HG03095 (cell line): ENCODE results near the gene CCDC82.

Experiments used
- ATAC-seq: cut with Tn5 transposase; IDR thresholded peaks from one replicate; pipeline ENCODE4 v1.9.1; 2021; ENCODE audit warnings: moderate library complexity; ENCODE audit not compliant: unreplicated experiment

CCDC82 gene

GRCh38 chr11:96329855-96330510 is 59.7 kb downstream of the CCDC82 start:
- ATAC-seq = no peak

- ATAC-seq = no peak
Observed at GRCh38 chr11:96329419-96329818, 60.3 kb downstream of the CCDC82 start.

DNA sequence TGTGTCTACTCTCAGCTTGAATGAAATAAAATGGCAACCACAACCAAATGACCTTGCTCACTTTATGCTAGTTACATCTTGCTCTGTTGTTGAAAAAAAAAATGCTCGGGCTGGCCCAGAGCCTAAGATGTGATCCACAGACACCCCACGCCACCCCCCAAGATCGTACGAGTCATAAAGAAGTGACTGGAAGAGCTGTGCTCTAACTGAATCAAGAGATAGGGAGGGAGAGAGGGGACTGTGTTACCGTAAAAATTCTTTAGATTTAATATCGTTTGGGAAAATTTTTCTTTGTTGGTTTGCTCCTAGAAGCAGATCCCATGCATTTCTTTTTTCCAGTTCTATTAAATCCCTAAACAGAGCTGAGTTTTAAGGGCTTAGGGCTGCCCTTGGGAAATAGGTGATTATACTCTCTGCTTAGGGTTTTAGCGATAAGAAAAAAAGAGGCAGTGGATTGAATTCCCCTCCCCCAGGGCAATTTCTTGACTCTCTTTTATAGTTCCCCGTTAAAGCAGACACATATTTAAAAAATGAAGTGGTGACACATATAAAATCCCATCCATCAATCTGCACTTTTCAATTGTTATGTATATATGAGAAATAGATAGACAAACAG is 61.2 kb downstream of the CCDC82 start:
- no peak for ATAC-seq

GRCh38 chr11:96326959-96327358 is 62.8 kb downstream of the CCDC82 start:
- no peak for ATAC-seq

DNA sequence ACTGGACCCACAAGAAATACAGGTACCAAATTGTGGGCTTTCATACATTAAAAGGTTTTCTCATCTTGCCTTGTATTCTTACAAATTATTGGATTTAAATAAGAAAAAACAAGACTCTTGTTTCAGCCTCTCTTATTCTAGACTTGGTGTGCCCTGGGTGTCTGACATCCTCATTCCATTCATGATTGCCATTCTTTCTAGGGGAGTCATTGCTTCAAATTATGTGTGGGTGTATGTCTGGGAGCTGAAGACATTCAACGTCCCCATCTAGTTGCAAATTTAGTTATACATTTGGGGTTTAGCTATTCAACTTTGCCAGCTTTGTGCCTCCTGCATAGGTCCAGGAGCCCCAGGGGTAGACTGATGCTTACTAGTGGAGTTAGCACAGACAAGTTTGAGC is 64.8 kb downstream of the CCDC82 start:
- ATAC-seq = no peak

DNA sequence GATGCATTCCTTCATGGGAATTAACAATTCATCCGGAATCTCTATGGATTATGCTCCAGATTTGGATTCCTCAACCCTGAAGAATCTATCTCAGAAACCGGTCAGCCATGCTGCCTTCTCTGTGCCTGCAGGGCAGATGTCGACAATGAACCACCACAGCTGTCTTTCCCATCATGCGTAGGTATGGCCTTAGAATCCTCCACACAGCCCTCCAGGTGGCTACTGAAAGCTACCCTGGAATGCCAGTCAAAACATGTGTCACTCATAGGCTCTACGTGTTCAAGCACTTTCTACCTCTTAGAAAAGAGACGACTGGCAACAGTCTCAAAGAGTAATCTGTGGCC is 66.1 kb downstream of the CCDC82 start:
- no peak for ATAC-seq

DNA sequence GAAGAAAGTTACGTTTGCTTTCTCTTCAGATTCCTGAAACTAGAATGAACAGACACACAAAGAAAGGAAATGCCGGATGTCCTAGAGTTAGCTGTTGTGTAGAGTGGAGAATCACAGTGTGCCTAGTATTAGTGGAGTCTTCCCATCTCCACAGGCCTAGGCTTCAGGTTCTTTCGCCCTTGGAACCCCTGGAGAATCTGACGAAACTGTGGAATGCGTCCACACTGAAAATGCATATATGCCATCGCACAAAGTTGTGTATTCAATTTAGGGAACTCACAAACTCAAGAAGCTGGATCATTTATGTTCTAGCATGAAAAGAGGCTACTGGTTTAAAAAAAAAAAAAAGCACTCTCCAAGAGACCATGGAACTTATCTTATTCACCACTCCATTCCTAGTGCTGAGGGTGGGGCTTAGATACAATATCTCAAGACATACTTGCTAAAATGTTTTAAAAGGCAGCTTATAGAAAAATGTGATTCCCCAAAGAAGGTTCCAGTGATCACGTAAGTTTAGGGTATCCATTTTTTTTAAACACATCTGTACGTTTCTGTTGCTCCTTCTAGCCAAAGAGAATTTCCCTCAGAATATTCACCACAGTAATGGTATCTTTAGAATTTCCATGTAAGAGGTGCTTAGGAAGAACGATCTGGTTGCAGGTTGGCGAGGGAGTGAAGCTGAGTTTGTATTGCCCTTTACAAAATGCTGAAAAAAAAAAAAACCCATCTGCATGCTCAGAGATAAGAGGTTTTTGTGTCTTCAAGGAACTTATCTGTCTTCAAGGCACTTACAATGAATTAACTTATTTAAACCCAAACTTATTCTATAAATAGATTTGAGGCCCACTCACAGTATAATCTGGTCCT is 66.7 kb downstream of the CCDC82 start:
- ATAC-seq = no peak

- ATAC-seq = no peak
Observed at GRCh38 chr11:96321091-96321490, 68.6 kb downstream of the CCDC82 start.

DNA sequence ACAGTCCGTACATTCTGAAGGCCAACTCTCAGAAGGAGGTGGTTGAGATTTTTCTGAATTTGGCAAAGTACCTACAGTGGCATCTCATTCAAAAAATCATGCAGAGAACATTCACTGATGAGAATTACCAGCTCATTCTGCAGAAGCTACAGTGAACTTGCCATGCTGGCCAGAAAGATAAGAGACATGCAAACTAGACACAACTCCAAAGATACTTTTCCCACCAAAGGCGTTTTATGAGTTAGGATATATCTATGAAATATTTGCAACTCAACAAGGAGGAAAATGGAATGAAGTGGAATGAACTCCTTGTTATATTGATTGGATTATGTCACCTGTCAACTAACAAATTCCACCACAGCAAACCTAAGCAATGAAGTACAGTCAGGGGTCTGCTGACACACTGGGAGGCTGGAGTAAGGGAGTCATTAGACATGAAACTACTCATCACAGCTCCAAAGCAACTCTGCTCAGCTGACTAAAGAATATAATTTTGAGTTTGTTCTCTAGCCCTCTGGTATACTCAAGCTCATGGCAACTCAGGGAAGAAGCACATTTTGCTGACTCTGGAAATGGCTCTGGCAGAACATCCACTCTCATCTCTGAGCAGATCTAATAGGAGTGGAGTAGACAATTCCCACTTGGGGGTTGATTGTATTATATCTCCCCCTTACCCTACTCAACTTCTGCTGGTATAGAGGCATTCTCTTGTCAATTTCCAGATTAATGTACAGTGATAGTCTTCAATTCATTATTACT is 69.6 kb downstream of the CCDC82 start:
- no peak for ATAC-seq

DNA sequence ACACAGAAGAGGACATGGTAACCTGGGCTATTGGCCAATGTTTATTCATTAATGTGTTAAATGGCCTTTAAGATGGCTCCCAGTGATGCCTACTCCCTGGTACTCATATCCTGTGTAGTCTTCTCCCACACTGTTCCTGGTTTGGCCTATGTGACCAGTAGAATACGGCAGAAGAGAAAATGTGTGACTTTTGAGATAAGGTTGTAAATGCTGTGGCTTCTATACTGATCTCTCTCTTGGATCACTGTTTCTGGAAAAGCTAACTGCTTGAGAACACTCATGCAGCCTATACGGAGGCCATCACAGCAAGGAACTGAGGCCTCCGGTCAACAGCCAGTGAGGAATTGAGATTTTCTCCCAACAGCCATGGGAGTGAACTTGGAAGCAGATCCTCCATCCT is 70.9 kb downstream of the CCDC82 start:
- no peak for ATAC-seq

DNA sequence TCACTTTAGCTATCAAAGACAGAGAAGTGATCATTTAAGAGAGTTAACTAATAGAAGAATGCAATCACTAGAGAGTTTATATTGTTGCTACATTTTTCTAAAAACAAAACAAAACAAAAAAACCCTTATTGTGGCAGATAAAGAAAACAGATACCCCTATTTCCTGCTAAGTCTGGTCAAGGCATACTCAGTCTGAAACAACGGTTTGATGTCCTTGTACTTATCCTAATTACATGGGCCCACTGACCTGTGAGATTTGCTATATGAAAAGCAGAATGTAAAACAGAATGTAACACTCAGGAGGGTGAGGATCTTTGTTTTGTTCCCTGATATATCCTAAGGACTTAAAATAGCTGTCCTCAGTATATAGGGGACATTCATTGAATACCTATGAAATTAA is 71.3 kb downstream of the CCDC82 start:
- no peak for ATAC-seq

- ATAC-seq = no peak
Observed at GRCh38 chr11:96317985-96318384, 71.7 kb downstream of the CCDC82 start.

- no peak for ATAC-seq
Observed at GRCh38 chr11:96317571-96317970, 72.1 kb downstream of the CCDC82 start.

DNA sequence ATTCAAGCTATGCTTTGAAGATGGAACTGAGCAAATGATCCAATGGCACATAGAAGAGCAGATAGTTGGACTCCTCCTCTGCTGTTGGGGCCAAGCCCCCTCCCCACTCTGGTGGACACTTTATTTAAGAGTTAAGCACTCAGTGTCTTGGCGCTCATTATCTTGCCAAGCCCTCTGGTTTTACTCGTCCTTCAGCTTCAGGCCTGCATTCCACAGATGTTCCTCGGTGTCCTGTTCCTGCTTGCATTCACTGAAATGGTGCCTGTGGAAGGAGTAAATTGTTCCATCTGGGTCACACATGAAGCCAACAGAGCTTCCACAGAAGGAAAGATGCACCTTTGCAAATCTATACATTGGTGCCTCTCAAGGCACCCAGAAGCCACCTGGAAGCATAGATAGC is 72.8 kb downstream of the CCDC82 start:
- ATAC-seq = no peak

DNA sequence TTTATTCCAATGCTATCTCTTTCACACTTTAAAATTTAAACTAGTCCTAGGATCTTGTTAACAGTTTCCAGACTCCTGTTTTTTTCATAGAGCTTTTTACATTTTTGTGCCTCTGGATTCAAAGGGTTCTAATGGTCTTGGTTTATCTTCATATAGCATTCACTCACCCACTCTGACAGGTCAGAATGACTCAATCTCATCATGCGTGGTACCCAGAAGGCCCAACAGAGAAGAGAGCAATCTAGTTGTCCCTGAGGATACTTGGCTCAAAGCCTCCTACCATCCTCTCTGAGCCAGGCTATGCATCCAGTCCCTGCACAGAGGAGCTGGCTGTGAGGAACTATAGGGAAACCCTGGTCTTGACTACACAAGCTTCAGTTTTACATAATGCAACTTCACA is 74.2 kb downstream of the CCDC82 start:
- ATAC-seq = no peak

GRCh38 chr11:96314326-96315020 is 75.2 kb downstream of the CCDC82 start:
- no peak for ATAC-seq

GRCh38 chr11:96313163-96313562 is 76.5 kb downstream of the CCDC82 start:
- ATAC-seq = no peak

- no peak for ATAC-seq
Observed at GRCh38 chr11:96311120-96311568, 78.6 kb downstream of the CCDC82 start.

DNA sequence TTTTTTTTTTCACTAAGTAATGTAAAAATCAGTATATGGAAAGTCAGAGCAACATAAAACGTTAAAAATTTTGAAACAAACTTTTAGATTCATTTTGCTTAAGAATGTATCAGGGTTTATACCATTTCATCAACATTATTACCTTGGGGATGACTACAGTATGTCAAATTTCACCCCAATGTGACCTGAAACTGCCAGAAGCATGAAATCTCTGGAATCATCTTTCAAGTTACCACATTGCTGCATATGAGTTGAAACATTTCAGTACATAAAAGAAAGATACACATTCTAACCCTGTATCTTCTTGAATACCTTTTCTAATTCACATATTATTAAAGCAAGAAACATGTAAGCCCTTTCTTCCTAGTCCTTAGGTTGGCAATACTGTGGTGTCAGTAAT is 79.5 kb downstream of the CCDC82 start:
- no peak for ATAC-seq

DNA sequence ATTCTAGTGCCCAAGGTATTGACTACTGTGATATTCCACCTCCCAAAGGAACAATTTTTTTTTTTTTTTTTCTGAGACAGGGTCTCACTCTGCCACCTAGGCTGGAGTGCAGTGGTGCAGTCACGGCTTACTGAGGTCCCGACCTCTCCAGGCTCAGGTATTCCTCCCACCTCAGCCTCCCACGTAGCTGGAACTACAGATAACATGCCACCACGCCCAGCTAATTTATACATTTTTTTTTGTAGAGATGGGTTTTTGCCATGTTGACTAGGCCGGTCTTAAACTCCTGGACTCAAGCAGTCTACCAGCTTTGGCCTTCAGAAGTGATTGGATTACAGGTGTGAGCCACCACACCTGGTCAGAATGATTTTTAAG is 80.1 kb downstream of the CCDC82 start:
- no peak for ATAC-seq
